HL-60/S4 (cell line): ENCODE data around the gene TTLL11.

Experiments used
- in situ Hi-C: fragments of 300-500 bp; cut with MboI; formaldehyde crosslinking; loops from 2 replicates; pipeline ENCODE4 v1.14.3; 2022; ENCODE audit warnings: low sequenced_read_pairs

The TTLL11 gene

GRCh38 chr9:121844562-121844961 lies 248.5 kb downstream of the TTLL11 start:
- in situ Hi-C loops, result no loop called here

- in situ Hi-C loops, result no loop called here
These were observed 249.0 kb downstream of the TTLL11 start for GRCh38 chr9:121844098-121844497.

GRCh38 chr9:121842612-121842978 lies 250.5 kb downstream of the TTLL11 start:
- in situ Hi-C loops, result no loop called here

- in situ Hi-C loops, result no loop called here
These were observed 251.1 kb downstream of the TTLL11 start for GRCh38 chr9:121841771-121842611.

GRCh38 chr9:121840838-121841760 lies 252.0 kb downstream of the TTLL11 start:
- in situ Hi-C loops, result no loop called here

- in situ Hi-C loops, result no loop called here
These were observed 253.2 kb downstream of the TTLL11 start for GRCh38 chr9:121839726-121840500.

GRCh38 chr9:121838746-121839669 lies 254.1 kb downstream of the TTLL11 start:
- in situ Hi-C loops, result no loop called here

- in situ Hi-C loops, result no loop called here
These were observed 255.8 kb downstream of the TTLL11 start for GRCh38 chr9:121837113-121837961.

- in situ Hi-C loops, result no loop called here
These were observed 256.7 kb downstream of the TTLL11 start for GRCh38 chr9:121836366-121836885.

- in situ Hi-C loops, result no loop called here
These were observed 257.3 kb downstream of the TTLL11 start for GRCh38 chr9:121835587-121836365.

- in situ Hi-C loops, result no loop called here
These were observed 260.0 kb downstream of the TTLL11 start for GRCh38 chr9:121833061-121833460.

GRCh38 chr9:121831869-121832268 lies 261.2 kb downstream of the TTLL11 start:
- in situ Hi-C loops, result no loop called here

- in situ Hi-C loops, result no loop called here
These were observed 262.5 kb downstream of the TTLL11 start for GRCh38 chr9:121830441-121831140.

- in situ Hi-C loops, result no loop called here
These were observed 265.7 kb downstream of the TTLL11 start for GRCh38 chr9:121827251-121827967.

- in situ Hi-C loops, result no loop called here
These were observed 266.4 kb downstream of the TTLL11 start for GRCh38 chr9:121826711-121827110.

- in situ Hi-C loops, result no loop called here
These were observed 267.9 kb downstream of the TTLL11 start for GRCh38 chr9:121825031-121825691.
